HCT116 (cell line): ENCODE data around the gene AMELX. TPM values are rescaled to one million over a fixed set of nuclear protein-coding genes. Genes with fewer than 3 reads are reported as not detected.

Source experiments
- ATAC-seq: fragments of 200-7000 bp; cut with Tn5 transposase; 2 replicates; pipeline ENCODE4 v1.9.1; 2020; ENCODE audit warnings: mild to moderate bottlenecking, moderate library complexity
- BruUV-seq: library from RNA; stranded (reverse); fragments of 400-500 nt; replicated peaks from 2 replicates; lab custom pipeline; 2021; lab: Mats Ljungman, UMichigan
- CTCF ChIA-PET: fragments of 300-600 bp; sonication (Branson Sonifier 250); formaldehyde crosslinking; loops from one replicate; lab custom pipeline; 2021; ENCODE audit warnings: antibody characterized with exemption; lab: Charles Lee
- POLR2A ChIA-PET: fragments of 300-600, 350-600 bp; sonication (Branson Sonifier 250); formaldehyde crosslinking; loops from one replicate; lab custom pipeline; 2021; ENCODE audit warnings: antibody characterized with exemption; lab: Charles Lee
- RAD21 ChIA-PET, 2 experiments: fragments of 300-600 bp; sonication (Branson Sonifier 250); formaldehyde crosslinking; loops; one replicate each; lab custom pipeline; 2023; ENCODE audit warnings: low total read pairs in 2 of 2; ENCODE audit not compliant: uncharacterized antibody in 2 of 2, unreplicated experiment in 2 of 2, low non-redundant PET in 1 of 2; lab: Charles Lee
- DNase-seq: peaks from one replicate; pipeline ENCODE4 v3.0.0-alpha.2; 2010; ENCODE audit warnings: low read depth, low spot score
- H2AFZ ChIP-seq: fragments of 200-600 bp; shearing (Covaris generic), sonication (generic); 2 replicates; pipeline ENCODE4 v1.6.1; 2017; ENCODE audit warnings: low read depth, mixed run types, mixed read lengths, antibody characterized with exemption, low read length; ENCODE audit not compliant: poor library complexity, severe bottlenecking
- H3K27ac ChIP-seq: 2 replicates; pipeline ENCODE4 v1.5.1; 2012; ENCODE audit warnings: low read depth, low read length
- H3K27me3 ChIP-seq: fragments of 200-600 bp; sonication (generic); 2 replicates; pipeline ENCODE4 v1.6.1; 2016; ENCODE audit warnings: mixed run types, low read length, mixed read lengths; ENCODE audit not compliant: insufficient read depth
- H3K36me3 ChIP-seq, 2 experiments: fragments of 200-500 bp in 1 of 2; fragments of 200-600 bp in 1 of 2; sonication (Bioruptor generic) in 1 of 2; sonication (generic) in 1 of 2; 2 replicates each; pipeline versions ENCODE4 v1.5.1 to v1.6.1; 2014 to 2016; ENCODE audit warnings: low read length in 2 of 2, inconsistent platforms in 1 of 2, mixed read lengths in 1 of 2, mixed run types in 1 of 2; ENCODE audit not compliant: insufficient read depth in 2 of 2, control insufficient read depth in 1 of 2
- H3K4me1 ChIP-seq, 2 experiments: fragments of 200-600 bp in 1 of 2; sonication (generic) in 1 of 2; 2 replicates each; pipeline versions ENCODE4 v1.5.1 to v1.6.1; 2012 to 2017; ENCODE audit warnings: low read length in 2 of 2, inconsistent platforms in 1 of 2, mild to moderate bottlenecking in 1 of 2, mixed read lengths in 1 of 2, mixed run types in 1 of 2, moderate library complexity in 1 of 2; ENCODE audit not compliant: insufficient read depth in 2 of 2, control insufficient read depth in 1 of 2
- H3K4me2 ChIP-seq: fragments of 200-600 bp; sonication (generic); 2 replicates; pipeline ENCODE4 v1.6.1; 2017; ENCODE audit warnings: mixed run types, low read length, mixed read lengths
- H3K4me3 ChIP-seq, 2 experiments: fragments of 200-600 bp in 1 of 2; sonication (generic) in 1 of 2; replicated peaks in 1 of 2; 2 replicates each; pipeline ENCODE4 v1.5.1; 2011 to 2016; ENCODE audit warnings: low read length in 2 of 2, control low read depth in 1 of 2, low read depth in 1 of 2, mild to moderate bottlenecking in 1 of 2, mixed read lengths in 1 of 2, mixed run types in 1 of 2
- H3K79me2 ChIP-seq: fragments of 200-600 bp; sonication (generic); 2 replicates; pipeline ENCODE4 v1.6.1; 2017; ENCODE audit warnings: mild to moderate bottlenecking, mixed run types, low read length, moderate library complexity, mixed read lengths; ENCODE audit not compliant: insufficient read depth
- H3K9ac ChIP-seq: fragments of 200-600 bp; sonication (generic); 2 replicates; pipeline ENCODE4 v1.6.1; 2016; ENCODE audit warnings: low read length, mixed read lengths
- H3K9me2 ChIP-seq: fragments of 200-600 bp; sonication (generic), shearing (Covaris generic); 2 replicates; pipeline ENCODE4 v1.6.1; 2017; ENCODE audit warnings: mixed run types, mild to moderate bottlenecking, moderate library complexity; ENCODE audit not compliant: insufficient read depth
- H3K9me3 ChIP-seq, 2 experiments: fragments of 200-500 bp in 1 of 2; fragments of 200-600 bp in 1 of 2; sonication (Bioruptor generic) in 1 of 2; sonication (generic) in 1 of 2; 2 replicates each; pipeline ENCODE4 v1.6.1; 2014 to 2017; ENCODE audit warnings: low read length in 2 of 2, mixed read lengths in 2 of 2, inconsistent platforms in 1 of 2, low read depth in 1 of 2, mild to moderate bottlenecking in 1 of 2, mixed run types in 1 of 2, moderate library complexity in 1 of 2; ENCODE audit not compliant: control insufficient read depth in 1 of 2, insufficient read depth in 1 of 2
- H4K20me1 ChIP-seq: fragments of 200-600 bp; sonication (generic), shearing (Covaris generic); 2 replicates; pipeline ENCODE4 v1.6.1; 2017; ENCODE audit warnings: mixed run types, mild to moderate bottlenecking, moderate library complexity; ENCODE audit not compliant: insufficient read depth
- CEBPB ChIP-seq: IDR thresholded peaks from 2 replicates; pipeline ENCODE4 v1.6.1; 2012; ENCODE audit warnings: low read depth
- EGR1 ChIP-seq: IDR thresholded peaks from 2 replicates; pipeline ENCODE4 v1.6.1; 2012; ENCODE audit warnings: low read depth
- EZH2 ChIP-seq: fragments of 200-600 bp; sonication (generic); IDR thresholded peaks from 2 replicates; pipeline ENCODE4 v1.6.1; 2017; ENCODE audit warnings: antibody characterized with exemption, mixed run types
- JUND ChIP-seq: IDR thresholded peaks from 2 replicates; pipeline ENCODE4 v1.6.1; 2012
- POLR2A ChIP-seq: IDR thresholded peaks from 2 replicates; pipeline ENCODE4 v1.7.0; 2011; ENCODE audit warnings: borderline replicate concordance; ENCODE audit not compliant: insufficient read depth, insufficient read length; ENCODE audit errors: extremely low read depth
- POLR2AphosphoS5 ChIP-seq: IDR thresholded peaks from 2 replicates; pipeline ENCODE4 v1.6.1; 2011; ENCODE audit warnings: mild to moderate bottlenecking, low read depth, low read length, moderate library complexity
- RAD21 ChIP-seq: IDR thresholded peaks from 2 replicates; pipeline ENCODE4 v1.6.1; 2012; ENCODE audit warnings: low read depth, mild to moderate bottlenecking
- REST ChIP-seq: IDR thresholded peaks from 2 replicates; pipeline ENCODE4 v1.6.1; 2012; ENCODE audit warnings: low read depth
- SIN3A ChIP-seq: IDR thresholded peaks from 2 replicates; pipeline ENCODE4 v1.6.1; 2012; ENCODE audit warnings: low read depth
- SP1 ChIP-seq: IDR thresholded peaks from 2 replicates; pipeline ENCODE4 v1.6.1; 2012; ENCODE audit warnings: low read depth
- SRF ChIP-seq: IDR thresholded peaks from 2 replicates; pipeline ENCODE4 v1.6.1; 2012; ENCODE audit warnings: low read depth
- TCF7L2 ChIP-seq: IDR thresholded peaks from 2 replicates; pipeline ENCODE4 v1.7.0; 2011; ENCODE audit warnings: borderline replicate concordance, inconsistent platforms; ENCODE audit not compliant: insufficient read depth, insufficient read length; ENCODE audit errors: extremely low read depth
- YY1 ChIP-seq: IDR thresholded peaks from 2 replicates; pipeline ENCODE4 v1.6.1; 2011; ENCODE audit warnings: low read length, low read depth, moderate library complexity, mild to moderate bottlenecking; ENCODE audit not compliant: insufficient replicate concordance; ENCODE audit errors: extremely low read depth
- ZBTB33 ChIP-seq: IDR thresholded peaks from 2 replicates; pipeline ENCODE4 v1.6.1; 2011; ENCODE audit warnings: mild to moderate bottlenecking, low read length, moderate library complexity; ENCODE audit not compliant: insufficient replicate concordance; ENCODE audit errors: extremely low read depth
- ZFX ChIP-seq: fragments of 450-650 bp; IDR thresholded peaks from 2 replicates; pipeline ENCODE4 v1.6.1; 2017
- ZNF274 ChIP-seq: fragments of 200-500 bp; sonication (Bioruptor generic); IDR thresholded peaks from 2 replicates; pipeline ENCODE4 v1.6.1; 2014; ENCODE audit warnings: mild to moderate bottlenecking, low read depth, low read length, inconsistent platforms
- intact Hi-C: fragments of 100-400 bp; cut with micrococcal nuclease; formaldehyde crosslinking; loops from 2 replicates; pipeline ENCODE4 v1.10.0; 2022
- total RNA-seq: library from RNA; stranded (reverse); gene quantifications from one replicate; pipeline ENCODE4 v1.2.1, GENCODE V29; 2021; ENCODE audit not compliant: unreplicated experiment
- TF ChIP-seq, protein P1 (sequence below): IDR thresholded peaks from 2 replicates; pipeline ENCODE4 v1.6.1; 2012
- TF ChIP-seq, protein P2 (sequence below), 3 experiments: fragments of 200-600 bp in 1 of 3; sonication (generic) in 1 of 3; IDR thresholded peaks in 2 of 3; conservative IDR thresholded peaks in 1 of 3; 2 replicates each; pipeline ENCODE4 v1.5.1; 2012 to 2017; ENCODE audit warnings: low read depth in 2 of 3, low read length in 2 of 3, antibody characterized with exemption in 1 of 3, borderline replicate concordance in 1 of 3, control low read depth in 1 of 3, mild to moderate bottlenecking in 1 of 3, mixed read lengths in 1 of 3, mixed run types in 1 of 3, moderate library complexity in 1 of 3; ENCODE audit not compliant: insufficient read depth in 1 of 3

Gene AMELX
- total RNA-seq, 1 experiment from 2014 or later, result not detected

DNA sequence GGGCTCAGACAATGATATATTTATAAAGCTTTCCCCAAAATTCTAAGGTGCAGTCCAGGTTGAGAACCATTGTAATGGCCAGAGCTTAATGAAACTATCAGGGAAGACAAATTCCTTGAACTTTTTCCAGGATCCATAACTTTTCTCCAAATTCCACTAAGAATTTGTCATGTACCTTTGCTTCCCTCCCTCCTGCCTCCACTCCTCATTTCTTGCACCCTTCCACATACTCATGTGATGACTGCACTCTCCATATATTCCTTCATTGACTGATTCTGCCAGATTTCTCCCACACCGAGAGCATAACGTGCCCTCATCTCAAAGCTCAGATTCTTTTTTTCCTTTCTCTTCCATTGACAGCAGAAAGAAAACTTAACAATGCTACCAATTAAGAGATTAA lies 20.9 kb upstream of the AMELX start (continued):
- no peak for TF ChIP-seq REST
- TF ChIP-seq, protein P1, sequence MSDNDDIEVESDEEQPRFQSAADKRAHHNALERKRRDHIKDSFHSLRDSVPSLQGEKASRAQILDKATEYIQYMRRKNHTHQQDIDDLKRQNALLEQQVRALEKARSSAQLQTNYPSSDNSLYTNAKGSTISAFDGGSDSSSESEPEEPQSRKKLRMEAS, result no peak

- H3K27ac ChIP-seq, result no peak overlapping the region
- ATAC-seq (no peak), DNase-seq (no peak)
- intact Hi-C loops, result no loop called here
- no peaks in the 10 kb centered on the region for H3K79me2 ChIP-seq
- H4K20me1 ChIP-seq, result no peaks in the 10 kb centered on the region
- H3K9ac ChIP-seq, result no peak overlapping the region
- CTCF ChIA-PET, result no interaction called here
- 0 out of 2 replicates have a peak, but pooled peaks cover 4% of the 10 kb centered on the region for H3K27me3 ChIP-seq
- no peak overlapping the region for H3K4me3 ChIP-seq
- RAD21 ChIA-PET, result no interaction called here
- H2AFZ ChIP-seq, result no peak overlapping the region
- H3K9me2 ChIP-seq, result no peaks in the 10 kb centered on the region
- no peaks in the 10 kb centered on the region for H3K9me3 ChIP-seq
- H3K36me3 ChIP-seq, result no peaks in the 10 kb centered on the region
- no TSS peak for BruUV-seq
- POLR2A ChIA-PET, result no interaction called here
- TF ChIP-seq RAD21 (no peak), CEBPB (no peak), YY1 (no peak), ZFX (no peak), ZBTB33 (no peak), EGR1 (no peak), SIN3A (no peak), EZH2 (no peak), JUND (no peak), SP1 (no peak), TCF7L2 (no peak), POLR2AphosphoS5 (no peak), SRF (no peak), ZNF274 (no peak), POLR2A (no peak)
- TF ChIP-seq, protein P2, sequence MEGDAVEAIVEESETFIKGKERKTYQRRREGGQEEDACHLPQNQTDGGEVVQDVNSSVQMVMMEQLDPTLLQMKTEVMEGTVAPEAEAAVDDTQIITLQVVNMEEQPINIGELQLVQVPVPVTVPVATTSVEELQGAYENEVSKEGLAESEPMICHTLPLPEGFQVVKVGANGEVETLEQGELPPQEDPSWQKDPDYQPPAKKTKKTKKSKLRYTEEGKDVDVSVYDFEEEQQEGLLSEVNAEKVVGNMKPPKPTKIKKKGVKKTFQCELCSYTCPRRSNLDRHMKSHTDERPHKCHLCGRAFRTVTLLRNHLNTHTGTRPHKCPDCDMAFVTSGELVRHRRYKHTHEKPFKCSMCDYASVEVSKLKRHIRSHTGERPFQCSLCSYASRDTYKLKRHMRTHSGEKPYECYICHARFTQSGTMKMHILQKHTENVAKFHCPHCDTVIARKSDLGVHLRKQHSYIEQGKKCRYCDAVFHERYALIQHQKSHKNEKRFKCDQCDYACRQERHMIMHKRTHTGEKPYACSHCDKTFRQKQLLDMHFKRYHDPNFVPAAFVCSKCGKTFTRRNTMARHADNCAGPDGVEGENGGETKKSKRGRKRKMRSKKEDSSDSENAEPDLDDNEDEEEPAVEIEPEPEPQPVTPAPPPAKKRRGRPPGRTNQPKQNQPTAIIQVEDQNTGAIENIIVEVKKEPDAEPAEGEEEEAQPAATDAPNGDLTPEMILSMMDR (IDR thresholded peaks at IDR 0.05 in 2 of 3, conservative IDR thresholded peaks at IDR 0.05 in 1 of 3; ENCODE audit: borderline replicate concordance in 1 of 3, insufficient read depth in 1 of 3, low read depth in 2 of 3, low read length in 2 of 3), result no peak
- TF ChIP-seq, protein P1, result no peak
- TF ChIP-seq, all 23 proteins: peak for 0
- no peaks in the 10 kb centered on the region for H3K4me1 ChIP-seq
- H3K4me2 ChIP-seq, result no peak overlapping the region
These were observed 20.4 kb upstream of the AMELX start for GRCh38 chrX:11272863-11273262.
